ENCODE data around the gene MEPE. TPM values are rescaled to one million over a fixed set of nuclear protein-coding genes. Genes with fewer than 3 reads are reported as not detected.

MEPE gene
- total RNA-seq, 1 donor from 2014 or later = not detected

GRCh38 chr4:87819281-87819919, 13.4 kb upstream of the MEPE start:
- Mint-ChIP-seq H3K27ac (no peak overlapping the region), H3K27me3 (ENCODE audit: low read depth) (no peaks in the 10 kb centered on the region), H3K36me3 (no peaks in the 10 kb centered on the region), H3K9me3 (peaks cover 36% of the 10 kb centered on the region), H3K4me1 (no peaks in the 10 kb centered on the region), H3K4me3 (no peak overlapping the region)
- no peak for TF ChIP-seq CTCF (IDR thresholded peaks at IDR 0.05; ENCODE audit: unreplicated experiment)
- no peak for DNase-seq (ENCODE audit: low spot score in 2 of 2, unreplicated experiment in 2 of 2)

GRCh38 chr4:87823200-87823599, 9.6 kb upstream of the MEPE start:
- Mint-ChIP-seq H3K27ac (no peak overlapping the region), H3K4me3 (no peak overlapping the region), H3K4me1 (no peaks in the 10 kb centered on the region), H3K27me3 (ENCODE audit: low read depth) (no peaks in the 10 kb centered on the region), H3K9me3 (peaks cover 3% of the 10 kb centered on the region), H3K36me3 (no peaks in the 10 kb centered on the region)
- no peak for DNase-seq (ENCODE audit: low spot score in 2 of 2, unreplicated experiment in 2 of 2)
- TF ChIP-seq CTCF (IDR thresholded peaks at IDR 0.05; ENCODE audit: unreplicated experiment) = no peak

GRCh38 chr4:87823724-87824123, 9.0 kb upstream of the MEPE start:
- H3K36me3 Mint-ChIP-seq = no peaks in the 10 kb centered on the region
- no peak overlapping the region for H3K4me3 Mint-ChIP-seq
- TF ChIP-seq CTCF (IDR thresholded peaks at IDR 0.05; ENCODE audit: unreplicated experiment) = no peak
- no peaks in the 10 kb centered on the region for H3K27me3 Mint-ChIP-seq (ENCODE audit: low read depth)
- H3K27ac Mint-ChIP-seq = no peak overlapping the region
- DNase-seq (ENCODE audit: low spot score in 2 of 2, unreplicated experiment in 2 of 2) = no peak
- no peaks in the 10 kb centered on the region for H3K4me1 Mint-ChIP-seq
- H3K9me3 Mint-ChIP-seq = no peaks in the 10 kb centered on the region

GRCh38 chr4:87824352-87824751, 8.4 kb upstream of the MEPE start:
- Mint-ChIP-seq H3K27me3 (ENCODE audit: low read depth) (no peaks in the 10 kb centered on the region), H3K36me3 (no peaks in the 10 kb centered on the region), H3K27ac (no peak overlapping the region), H3K4me1 (no peaks in the 10 kb centered on the region), H3K9me3 (no peaks in the 10 kb centered on the region), H3K4me3 (no peak overlapping the region)
- TF ChIP-seq CTCF (IDR thresholded peaks at IDR 0.05; ENCODE audit: unreplicated experiment) = no peak
- DNase-seq (ENCODE audit: low spot score in 2 of 2, unreplicated experiment in 2 of 2) = no peak

- Mint-ChIP-seq H3K4me3 (no peak overlapping the region), H3K36me3 (no peaks in the 10 kb centered on the region), H3K9me3 (peaks cover 6% of the 10 kb centered on the region), H3K27me3 (ENCODE audit: low read depth) (no peaks in the 10 kb centered on the region), H3K4me1 (peaks cover 2% of the 10 kb centered on the region), H3K27ac (no peak overlapping the region)
- no peak for DNase-seq (ENCODE audit: low spot score in 2 of 2, unreplicated experiment in 2 of 2)
- no peak for TF ChIP-seq CTCF (IDR thresholded peaks at IDR 0.05; ENCODE audit: unreplicated experiment)
These were observed 1.6 kb downstream of the MEPE start for GRCh38 chr4:87834401-87834800.

GRCh38 chr4:87835197-87835596, 2.4 kb downstream of the MEPE start:
- H3K36me3 Mint-ChIP-seq = no peaks in the 10 kb centered on the region
- no peak for DNase-seq (ENCODE audit: low spot score in 2 of 2, unreplicated experiment in 2 of 2)
- no peak overlapping the region for H3K4me3 Mint-ChIP-seq
- no peak for TF ChIP-seq CTCF (IDR thresholded peaks at IDR 0.05; ENCODE audit: unreplicated experiment)
- H3K4me1 Mint-ChIP-seq = peaks cover 2% of the 10 kb centered on the region
- H3K27ac Mint-ChIP-seq = no peak overlapping the region
- no peaks in the 10 kb centered on the region for H3K27me3 Mint-ChIP-seq (ENCODE audit: low read depth)
- H3K9me3 Mint-ChIP-seq = peaks cover 4% of the 10 kb centered on the region

Data from mesothelial cell of epicardium (in vitro differentiated cells).